ENCODE data around the gene CORT.
"Not testable (repeated sequence)": the region's sequence is repeated elsewhere in the genome, so short reads cannot be mapped to it uniquely, and the experiment has no call there.

DNA sequence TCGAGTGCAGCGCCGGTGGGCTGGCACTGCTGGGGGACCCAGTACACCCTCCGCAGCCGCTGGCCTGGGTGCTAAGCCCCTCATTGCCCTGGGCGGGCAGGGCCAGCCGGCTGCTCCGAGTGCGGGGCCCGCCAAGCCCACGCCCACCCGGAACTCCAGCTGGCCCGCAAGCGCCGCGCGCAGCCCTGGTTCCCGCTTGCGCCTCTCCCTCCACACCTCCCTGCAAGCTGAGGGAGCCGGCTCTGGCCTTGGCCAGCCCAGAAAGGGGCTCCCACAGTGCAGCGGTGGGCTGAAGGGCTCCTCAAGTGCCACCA is 23.3 kb upstream of the CORT start:
- TF ChIP-seq CTCF, POLR2A (IDR thresholded peaks at IDR 0.05): not testable (repeated sequence)
